Stimulated activated CD4-positive, alpha-beta T cell treated with anti-CD3 and anti-CD28 coated beads, Interleukin-15, amount 100 ng/mL, for 48 hours (primary cell): ENCODE measurements around the gene SLC17A7.
A peak's percentile ranks its signal among the peaks of the same experiment; 100 is the strongest.

Experiments used
- DNase-seq, 2 donors: peaks; one replicate each; pipeline ENCODE4 v3.0.0-alpha.2; 2020; ENCODE audit warnings: low read depth in 2 of 2

Gene SLC17A7

DNA sequence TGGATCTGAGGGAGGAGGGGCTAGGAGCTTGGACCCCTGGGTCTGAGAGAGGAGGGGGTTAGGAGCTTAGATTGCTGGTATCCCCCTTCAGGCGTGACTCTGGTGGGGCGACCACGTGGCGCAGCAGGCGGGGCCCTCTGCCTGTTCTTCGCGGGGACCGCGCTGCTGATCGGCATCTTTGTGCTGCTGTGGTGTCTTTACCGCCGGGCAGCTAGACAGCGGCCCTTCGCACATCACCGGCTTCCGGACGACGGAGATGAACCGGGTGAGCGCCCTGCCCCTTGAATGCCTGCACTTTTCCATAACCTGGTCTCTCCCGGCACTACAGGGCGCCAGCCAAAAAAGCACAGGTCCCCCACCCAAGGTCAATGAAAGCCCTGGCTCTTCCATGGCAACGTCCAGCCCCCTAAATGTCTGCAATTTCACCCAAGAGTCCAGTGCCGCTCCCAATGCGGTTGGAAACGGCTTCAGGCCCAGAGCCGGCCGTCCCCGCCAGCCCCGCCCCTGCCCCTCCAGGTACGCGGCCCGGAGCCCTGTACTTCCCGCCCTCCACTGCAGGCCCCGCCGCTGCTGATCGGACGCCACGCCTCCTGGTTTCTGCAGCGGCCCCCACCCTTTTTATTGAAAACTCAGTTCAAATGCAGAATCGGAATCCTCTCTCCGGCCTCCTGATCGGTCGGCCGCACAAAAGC, 13.3 kb downstream of the SLC17A7 start:
- no peak for DNase-seq

DNA sequence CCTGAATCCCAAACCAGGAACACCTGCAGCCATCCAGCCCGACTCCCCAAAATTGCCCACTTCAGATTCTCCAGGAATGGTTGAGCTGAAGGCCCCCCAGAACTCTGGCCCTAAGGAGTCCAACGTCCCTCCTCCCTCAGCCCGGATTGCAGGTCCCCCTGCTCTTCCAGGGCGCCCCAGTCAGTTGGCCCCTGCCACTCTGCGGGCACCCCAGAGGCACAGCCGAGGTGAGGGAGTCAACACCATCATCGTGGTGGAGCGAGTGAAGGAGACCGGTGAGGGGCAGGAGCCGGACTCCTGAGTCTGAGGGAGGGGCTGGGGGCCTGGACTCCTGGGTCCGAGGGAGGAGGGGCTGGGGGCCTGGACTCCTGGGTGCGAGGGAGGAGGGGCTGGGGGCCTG, 14.0 kb downstream of the SLC17A7 start:
- no peak for DNase-seq

DNA sequence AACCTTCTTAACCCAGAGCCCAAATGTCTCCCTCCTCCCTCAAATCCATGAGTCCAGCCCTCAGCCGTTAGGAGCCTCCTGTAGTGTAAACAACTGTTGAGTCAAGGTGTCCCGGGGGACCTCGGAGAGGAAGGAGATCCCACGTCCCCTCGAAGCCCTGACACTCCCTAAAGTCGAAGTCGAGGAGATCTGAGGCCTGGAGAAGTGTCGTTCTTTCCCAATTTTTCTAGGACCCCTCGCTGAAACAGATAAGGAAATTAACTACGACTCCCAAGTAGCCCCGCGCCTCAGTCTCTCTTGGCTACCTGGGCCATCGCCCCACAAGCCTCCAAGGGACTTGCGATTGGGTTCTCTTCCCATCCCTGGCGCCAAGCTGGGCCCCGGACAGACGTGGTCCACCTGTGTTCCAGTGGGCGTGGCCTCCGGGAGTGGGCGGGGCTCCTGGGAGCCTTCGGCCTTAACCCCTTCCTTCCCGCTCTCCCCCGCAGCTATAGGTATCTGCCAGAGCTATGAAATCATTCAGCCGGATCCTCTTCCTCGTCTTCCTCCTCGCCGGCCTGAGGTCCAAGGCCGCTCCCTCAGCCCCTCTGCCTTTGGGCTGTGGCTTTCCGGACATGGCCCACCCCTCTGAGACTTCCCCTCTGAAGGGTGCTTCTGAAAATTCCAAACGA, 15.3 kb downstream of the SLC17A7 start:
- no peak for DNase-seq

DNA sequence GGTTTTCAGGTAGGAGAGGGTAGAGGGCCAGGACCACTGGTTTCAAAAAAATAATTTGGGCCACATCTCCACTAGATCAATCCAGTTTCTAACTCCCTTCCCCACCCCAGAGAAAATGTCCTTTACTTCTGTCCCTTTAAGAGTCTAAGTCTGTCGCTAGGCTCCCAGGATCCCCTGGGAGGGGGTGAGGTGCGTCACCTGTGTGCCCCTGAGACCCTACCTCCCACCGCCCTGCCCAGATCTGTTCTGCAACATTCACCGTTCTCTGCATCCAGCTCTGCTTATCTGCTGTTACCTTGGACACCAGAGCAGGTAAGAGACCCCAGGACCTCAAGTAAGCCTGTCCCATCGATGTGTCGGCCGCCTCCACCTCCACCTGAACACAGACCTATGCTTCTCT, 16.1 kb downstream of the SLC17A7 start, which contains the start of gene GFY:
Gene GFY, plus strand, starts transcription at position 211 of the 400 bp plus-strand sequence. CDS start 1,043 bp downstream, outside the sequence.
- no peak for DNase-seq

DNA sequence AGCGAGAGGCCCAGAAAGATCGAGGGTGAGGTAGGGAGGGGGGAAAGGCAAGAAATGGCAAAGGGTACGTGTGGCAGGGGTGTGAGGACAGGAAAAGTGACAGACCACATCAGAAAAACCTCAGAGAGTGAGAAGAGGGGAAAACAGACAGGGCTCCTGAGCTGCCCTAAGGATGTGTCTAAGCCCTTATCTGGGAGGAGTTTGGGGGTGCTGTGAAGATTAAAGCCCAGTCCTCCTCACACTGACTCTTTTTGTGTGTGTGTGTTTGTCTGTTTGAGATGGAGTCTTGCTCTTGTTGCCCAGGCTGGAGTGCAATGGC, 17.4 kb downstream of the SLC17A7 start:
- DNase-seq = no peak

DNA sequence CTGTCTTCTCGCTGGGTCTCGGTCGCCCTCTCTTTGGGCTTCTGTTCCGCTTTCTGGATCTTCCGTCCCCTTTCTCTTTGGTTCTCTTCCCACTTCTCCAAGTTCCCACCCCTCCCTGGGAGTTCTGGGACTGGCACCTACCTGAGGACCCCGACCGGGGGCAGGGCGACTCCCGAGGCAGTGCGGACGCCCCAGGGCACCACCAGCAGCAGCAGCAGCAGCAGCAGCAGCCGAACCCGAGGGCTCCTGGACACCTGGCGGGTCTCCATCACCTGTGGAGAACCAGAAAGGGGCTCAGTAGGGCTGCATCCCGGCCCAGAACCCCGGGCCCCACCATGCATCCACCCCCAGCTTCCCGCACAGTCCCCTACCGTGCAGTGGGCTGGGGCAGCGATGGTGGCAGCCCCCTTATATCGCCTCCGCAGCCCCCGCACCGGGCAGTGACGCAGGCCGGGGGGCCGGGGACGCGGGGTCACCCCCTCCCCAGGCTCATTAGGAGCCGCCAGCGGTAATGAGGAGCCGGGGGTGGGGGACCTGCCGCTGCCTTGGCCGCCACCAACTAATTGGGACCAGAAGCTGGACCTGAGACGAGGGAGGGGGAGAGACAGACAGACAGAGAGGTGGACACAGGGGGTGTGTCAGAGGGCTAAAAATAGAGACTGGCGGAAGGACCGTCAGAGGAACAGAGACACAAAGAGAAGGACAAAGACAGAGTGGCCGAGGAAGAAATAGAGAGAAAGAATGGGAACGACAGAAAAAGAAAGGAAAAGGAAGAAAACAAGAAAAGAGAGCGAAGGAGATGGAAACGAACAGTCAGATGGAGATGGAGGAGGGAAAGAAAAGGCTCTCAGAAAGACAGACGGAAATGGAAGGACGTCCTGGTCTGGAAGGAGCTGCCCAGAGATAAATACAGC, 18.0 kb downstream of the SLC17A7 start, which contains the start of gene PTH2:
Gene PTH2, minus strand, starts transcription at position 371 of the 914 bp plus-strand sequence. Its CDS starts 102 bp downstream, at position 269.
- no peak for DNase-seq

DNA sequence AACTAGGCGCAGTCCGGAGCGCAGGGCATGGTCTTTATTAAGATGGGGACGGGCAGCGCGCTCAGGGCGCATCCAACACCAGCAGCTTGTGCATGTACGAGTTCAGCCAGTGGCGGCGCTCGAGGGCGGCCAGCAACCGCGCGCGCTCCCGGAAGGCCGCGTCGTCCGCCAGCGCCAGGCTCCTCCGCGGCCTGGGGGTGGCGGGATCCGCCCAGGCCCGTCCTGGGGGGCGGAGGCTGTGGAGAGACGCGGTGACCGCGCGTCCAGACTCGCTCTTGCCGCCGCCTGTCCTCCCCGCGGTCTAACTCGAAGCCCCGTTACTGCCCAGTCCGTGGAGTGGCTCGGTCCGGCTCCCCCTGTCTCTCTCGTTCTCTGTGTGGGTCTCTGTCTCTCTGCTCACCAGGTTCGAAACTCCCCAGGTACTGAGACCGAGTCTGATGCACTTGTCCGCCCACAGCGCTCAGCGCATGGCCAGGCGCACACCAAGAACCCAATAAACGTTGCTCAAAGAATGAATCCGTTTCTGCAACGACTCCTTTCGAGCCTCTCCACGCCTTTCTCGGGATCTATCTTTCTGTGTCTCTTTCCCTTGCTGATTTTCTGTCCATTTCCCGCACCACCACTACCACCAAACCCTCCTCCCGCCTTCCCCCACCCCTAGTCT, 18.8 kb downstream of the SLC17A7 start:
- peak in 1 of 2 donors; percentile 49 for DNase-seq

DNA sequence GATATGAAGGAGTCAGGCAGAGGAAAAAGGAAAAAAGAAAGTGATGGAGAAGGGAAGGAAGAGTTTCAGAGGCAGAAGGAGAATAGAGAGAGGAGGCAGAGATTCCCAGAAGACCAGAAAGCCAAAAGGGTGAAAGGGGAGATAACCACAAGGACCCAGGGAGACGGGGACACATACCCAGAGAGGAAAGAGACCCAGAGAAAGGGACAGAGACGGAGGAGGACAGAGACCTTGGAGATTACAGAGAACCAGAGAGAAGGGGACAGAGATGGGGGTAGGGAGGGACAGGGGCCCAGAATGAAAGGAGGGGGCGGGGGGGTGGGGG, 19.5 kb downstream of the SLC17A7 start:
- no peak for DNase-seq

DNA sequence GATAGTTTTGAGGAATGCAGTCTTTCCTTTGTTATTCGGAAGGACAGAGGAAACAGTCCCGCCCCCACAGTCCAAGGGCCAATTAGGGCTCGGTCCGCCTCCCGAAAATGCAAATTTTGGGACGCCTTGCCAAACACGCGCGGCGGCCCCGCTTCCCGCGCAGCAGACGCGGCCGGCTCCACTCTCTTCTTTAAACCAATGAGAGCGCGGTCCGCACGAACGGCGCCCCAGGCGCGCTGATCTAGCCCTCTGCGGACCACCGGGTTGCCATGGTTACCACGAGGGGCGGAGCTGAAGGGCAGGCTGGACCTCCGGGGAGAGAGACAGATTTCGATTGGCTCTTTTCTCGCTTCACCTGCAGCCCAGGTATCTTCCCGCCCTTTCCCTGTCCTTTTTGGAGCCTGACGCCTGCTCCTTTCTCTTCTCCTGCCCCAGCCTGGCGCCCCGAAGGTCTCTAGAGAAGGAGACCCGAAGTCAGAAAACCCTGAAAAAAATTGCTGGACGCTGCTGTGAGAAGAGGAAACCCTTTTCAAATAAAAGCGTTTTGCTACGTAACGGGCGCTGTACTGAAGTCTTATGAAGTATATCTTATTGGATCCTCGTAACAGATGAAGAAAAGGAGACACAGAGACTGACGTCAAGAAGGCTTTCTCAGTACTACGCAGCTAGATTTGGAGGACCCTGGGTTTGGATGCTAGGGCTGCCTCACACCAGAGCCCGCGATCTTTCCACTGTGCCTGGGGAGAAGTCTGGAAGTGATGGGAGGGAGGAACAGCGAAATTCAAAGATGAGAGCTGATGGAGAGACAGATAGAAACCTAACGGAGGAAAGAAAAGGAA, 20.1 kb downstream of the SLC17A7 start:
- DNase-seq = peak in 1 of 2 donors; percentile 36

DNA sequence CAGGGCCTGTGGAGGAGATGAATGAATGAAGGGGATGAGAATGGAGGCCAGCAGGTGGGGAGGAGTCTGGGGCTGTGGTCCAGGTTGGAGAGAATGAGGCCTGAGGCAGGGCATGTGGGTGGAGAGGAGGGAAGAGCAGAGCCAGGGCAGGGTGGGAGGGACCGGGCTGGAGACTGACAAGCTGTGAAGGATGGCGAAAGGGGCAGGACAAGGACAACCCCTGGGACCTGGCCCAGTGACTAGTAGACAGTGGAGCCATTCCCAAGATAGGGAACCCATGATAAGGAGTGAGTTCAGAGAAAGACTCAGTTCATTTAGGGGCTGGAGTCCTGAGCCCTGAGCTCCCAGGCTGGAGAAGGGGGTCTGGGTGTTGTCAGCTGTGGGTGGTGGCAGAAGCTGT, 21.1 kb downstream of the SLC17A7 start:
- no peak for DNase-seq

DNA sequence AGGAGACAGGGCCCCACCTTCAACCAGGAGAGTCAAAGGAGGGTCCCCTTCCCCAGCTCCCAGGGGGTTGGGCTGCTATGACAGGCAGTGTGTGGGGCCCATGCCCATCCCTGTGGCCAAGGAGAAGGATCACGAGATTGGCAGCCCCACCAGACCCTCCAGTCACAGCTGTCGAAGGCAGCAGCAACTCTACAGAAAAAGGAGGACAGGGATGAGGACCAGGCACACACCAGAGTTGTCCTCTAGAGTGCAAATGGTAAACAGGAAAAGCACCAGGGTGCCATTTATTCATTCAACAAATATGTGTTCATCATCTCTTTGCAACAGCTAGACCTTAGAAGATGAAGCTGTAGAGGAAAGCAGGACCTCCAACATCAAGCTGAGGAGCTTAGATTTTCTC, 22.2 kb downstream of the SLC17A7 start:
- DNase-seq = no peak

DNA sequence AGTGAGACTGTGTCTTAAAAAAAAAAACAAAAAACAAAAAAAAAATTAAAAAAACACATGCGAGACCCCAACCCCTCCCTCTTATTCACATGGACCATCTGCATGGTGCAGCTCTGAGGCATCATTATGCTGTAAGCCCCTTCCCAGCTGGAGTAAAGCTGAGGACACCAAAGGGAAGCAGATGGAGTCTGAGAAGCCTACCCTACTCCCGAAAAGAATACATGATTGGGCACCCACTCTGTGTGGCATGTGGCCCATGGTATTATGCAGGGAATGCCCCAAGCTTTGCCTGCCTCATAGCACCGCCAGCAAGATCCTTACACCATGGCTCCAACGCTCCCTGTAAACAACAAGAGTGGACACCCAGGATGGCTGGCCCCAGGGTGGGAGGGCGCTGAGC, 22.8 kb downstream of the SLC17A7 start:
- no peak for DNase-seq

DNA sequence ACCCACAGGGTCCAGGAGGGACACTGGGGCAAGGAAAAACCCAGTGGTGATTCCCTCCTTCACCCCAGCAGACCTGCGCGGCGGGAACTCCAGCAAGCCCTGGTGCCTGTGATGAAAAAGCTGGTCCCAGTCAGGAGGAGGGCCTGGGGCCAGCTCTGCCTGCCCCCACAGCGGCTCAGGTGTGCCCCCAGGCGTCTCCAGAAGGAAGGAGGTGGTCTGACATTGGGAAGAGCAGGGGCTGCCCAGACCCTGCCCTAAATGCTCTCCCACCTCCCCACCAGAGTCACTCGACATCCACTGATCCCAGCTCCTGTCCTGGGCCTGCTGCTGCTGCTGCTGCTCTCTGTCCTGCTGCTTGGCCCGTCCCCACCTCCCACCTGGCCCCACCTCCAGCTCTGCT, 24.2 kb downstream of the SLC17A7 start:
- DNase-seq = no peak

DNA sequence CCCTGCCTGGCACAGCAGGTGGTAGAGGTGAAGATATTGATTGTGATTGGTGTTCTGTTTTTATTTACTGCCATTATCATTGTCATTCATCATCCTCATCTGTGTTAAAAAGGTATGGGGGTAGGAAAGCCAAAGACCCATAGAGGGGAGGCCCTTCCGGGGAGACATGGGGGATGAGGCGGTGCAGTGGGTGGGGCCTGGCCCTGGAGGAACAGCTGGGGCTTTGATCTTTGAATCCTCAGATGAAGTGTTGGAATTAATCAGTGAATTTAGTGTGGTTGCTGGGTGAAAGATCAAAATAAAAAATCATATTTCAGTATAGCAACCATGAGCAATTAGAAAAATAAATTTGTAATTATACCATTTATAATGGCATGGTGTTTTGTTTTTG, 25.5 kb downstream of the SLC17A7 start:
- no peak for DNase-seq

DNA sequence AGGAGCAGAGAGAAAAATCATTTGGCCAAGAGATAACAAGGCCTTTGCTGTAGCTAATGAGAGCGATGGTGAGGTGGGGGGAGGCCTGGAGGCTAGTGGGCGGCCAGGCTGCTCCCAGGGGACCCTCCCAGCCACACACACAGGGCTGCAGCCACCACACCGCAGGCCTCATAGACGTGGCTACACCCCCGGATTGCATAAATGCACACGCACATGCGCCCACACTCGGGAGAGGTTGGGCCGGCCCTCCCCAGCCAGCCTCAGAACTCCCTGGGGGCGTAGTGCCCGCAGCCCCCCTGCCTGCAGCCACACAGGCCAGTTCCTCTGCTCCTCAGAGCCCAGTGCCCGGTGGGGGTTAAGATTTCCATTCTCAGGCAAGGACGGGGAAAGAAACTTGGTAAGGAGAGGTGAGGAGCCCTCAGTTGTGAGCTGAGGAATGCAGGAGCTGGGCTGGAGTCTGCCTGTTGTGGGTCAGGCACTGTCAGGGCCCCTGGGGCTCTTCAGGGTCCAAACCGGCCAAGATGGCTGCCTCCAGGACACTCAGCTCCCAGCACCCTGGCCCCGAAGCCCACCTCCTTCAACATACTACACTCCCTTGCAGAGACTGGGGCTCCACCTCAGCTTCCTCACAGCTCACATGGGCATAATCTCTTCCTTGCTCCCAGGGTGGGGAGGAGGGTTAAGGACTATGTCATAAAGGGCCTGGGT, 26.1 kb downstream of the SLC17A7 start:
- DNase-seq = no peak

DNA sequence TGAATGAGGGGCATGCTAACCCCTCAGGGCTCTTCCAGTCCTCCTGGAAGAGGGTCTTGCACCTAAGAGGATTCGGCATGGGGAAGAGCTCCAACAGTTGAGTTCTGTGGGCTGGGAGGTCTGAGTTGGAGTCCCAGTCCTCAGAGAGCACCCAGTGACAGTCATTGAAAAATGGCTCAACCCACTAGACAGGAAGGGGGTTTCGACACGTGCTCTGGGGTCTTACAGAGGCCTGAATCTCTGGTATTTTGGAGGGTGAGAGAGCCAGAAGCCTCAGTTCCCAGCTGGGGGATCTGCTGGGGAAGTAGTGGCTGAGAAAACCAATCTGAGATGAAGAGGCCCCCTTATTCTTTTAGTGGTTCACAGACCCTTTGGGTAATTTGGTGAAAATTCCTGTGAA, 27.1 kb downstream of the SLC17A7 start:
- no peak for DNase-seq

DNA sequence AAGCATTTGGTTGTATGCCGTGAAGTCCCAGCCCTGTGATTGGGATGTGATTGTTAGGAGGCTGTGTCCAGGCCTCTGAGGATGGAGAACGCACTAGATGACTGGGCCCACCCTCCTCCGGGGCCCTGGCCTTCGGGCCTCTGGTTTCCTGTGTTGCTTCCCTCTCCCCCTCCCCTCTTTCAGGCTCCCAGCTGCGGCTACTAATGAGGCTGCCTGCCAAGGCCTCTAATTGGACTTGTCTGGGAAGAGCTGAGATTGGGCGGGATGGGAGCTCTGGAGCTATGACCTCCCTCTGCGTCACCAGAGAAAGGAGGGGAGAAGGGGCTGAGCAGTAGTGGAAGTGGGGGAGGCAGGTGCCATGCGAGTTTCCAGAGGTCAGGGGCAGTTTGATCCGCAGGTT, 28.0 kb downstream of the SLC17A7 start:
- DNase-seq = no peak

DNA sequence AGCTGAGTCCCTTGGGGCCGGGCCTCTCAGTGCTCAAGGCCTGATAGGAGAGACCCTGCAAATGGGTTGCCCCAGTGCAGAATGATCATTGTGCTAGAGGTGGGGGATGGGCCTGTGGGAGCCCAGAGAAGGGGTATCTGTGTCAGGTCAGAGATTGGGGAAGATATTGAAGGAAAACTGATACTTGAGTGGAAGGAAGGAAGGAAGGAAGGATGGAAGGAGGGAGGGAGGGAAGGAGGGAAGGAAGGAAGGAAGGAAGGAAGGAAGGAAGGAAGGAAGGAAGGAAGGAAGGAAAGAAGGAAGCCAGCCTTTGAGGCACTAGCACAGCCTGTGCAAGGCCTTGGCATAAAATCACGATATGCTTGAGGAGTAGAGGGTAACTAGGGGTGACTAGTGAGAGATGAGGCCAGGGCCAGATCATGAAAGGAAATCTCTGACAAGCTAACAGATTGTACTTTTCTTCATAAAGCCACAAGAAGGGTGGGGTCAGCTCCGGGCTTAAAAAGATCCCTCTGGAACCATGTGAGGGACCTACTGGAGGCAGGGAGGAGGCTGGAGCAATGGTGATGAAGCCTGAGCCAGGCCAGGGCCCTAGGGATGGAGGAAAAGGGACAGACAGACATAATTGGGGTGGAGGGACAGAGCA, 29.5 kb downstream of the SLC17A7 start:
- no peak for DNase-seq

DNA sequence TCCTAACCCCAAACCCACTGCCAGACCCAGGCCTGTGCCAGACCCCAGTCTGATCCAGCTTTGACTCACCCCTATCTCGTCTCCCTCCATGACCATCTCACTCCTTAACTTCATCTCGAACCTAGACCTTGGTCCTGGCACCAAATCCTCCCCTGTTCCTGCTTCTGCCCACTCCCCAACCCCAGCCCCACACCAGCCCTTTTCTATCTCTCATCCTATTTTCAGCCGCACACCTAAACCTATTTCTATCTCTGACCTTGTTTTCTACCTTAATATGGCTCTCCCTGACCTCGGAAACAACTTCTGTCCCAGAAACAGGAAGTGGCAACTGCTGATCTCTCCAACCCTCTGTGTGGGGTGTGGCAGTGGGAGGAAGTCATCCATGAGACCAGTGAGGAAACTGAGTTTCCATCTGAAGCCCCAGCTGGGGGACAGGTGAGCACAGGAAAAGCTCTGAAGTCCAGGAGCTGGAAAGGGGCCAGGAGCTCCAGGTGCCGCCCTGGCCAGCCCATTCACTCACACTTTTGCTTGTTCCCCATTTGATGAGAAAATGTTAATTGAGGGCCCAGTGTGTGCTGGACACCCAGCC, 31.8 kb downstream of the SLC17A7 start:
- no peak for DNase-seq
